ENCODE results near the gene ERCC1.

The ERCC1 gene

DNA sequence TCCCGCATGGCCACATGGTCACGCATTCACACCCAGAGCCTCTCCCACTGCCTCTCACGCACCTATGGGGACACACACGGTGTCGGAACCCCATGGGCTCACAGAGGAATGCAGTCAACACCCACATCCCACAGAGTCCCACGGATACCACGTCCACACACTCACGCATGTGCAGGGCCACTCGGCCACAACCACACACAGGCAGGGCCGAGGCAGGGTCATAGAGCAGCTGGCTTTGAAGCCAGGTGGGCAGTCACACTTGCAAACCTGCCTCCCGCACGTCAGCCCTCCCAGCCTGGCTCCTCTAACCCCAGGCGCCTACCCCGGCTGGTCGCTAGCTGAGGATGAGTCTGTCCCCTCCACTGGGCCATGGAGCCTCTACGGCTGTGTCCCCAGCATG is 61.4 kb downstream of the ERCC1 start:
- no peak for DNase-seq

DNA sequence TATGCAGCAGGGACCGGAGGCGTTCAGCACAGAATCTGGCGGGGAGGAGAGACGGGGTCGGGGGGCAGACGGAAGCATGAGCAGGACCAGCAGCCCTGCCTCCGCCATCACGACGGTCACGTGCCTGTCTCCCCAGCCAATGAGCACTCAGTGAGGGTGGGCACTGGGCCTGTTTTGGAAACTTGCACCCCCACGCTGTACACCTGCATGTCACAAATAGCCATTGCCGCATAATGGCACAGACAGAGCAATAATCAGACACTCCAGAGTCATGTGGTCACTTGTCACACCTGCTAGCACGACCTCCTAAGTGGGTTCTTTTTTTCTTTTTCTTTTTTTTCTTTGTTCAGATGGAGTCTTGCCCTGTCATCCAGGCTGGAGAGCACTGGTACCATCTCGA is 62.1 kb downstream of the ERCC1 start:
- DNase-seq, result no peak

DNA sequence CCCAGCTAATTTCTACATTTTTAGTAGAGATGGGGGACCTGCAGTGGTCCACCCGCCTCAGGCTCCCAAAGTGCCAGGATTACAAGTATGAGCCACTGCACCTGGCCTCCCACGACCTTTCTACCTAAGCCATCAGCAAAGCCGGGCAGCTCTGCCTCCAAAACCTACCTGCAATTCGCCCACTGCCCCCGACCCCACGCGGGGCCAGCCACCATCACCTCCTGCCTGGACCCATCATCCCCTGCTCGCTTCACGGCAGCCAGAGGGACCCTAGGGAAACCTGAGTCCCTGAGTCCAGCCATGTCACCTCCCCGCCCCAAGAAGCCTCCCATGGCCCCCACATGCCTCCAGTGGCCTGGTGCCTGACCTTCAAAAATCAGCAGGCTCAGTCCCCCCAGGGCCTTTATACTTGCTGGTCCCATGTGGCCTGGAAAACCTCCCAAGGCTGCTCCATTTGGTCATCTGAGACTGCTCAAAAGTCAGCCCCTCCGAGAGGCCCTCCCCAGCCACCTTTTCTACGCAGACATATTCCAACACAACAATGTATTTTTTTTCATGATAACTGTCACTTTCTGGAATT is 65.4 kb downstream of the ERCC1 start:
- DNase-seq, result no peak

DNA sequence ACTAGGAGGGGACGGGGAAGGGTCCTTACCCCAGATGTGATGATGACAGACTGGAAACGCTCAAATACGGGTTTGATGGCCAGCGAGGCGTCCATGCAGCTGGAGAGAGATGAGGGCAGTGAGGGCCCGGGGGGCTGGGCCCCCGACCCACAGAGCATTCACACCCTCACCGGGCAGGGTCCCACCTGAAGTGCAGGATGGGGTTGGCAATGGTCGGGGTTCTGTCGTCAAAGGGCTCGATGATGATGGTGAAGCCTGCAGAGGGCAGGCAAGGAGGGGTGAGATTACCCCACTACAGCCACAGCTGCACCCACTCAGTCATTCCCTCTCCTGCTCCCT is 66.3 kb downstream of the ERCC1 start:
- DNase-seq, result no peak
